ENCODE results near the gene HS3ST5. TPM values are rescaled to one million over a fixed set of nuclear protein-coding genes. Genes with fewer than 3 reads are reported as not detected.
A peak's percentile ranks its signal among the peaks of the same experiment; 100 is the strongest.

The HS3ST5 gene

GRCh38 chr6:114008331-114008730 is 334.5 kb downstream of the HS3ST5 start:
- no peak overlapping the region for H2AK5ac ChIP-seq (ENCODE audit: low read length, severe bottlenecking)
- no peak overlapping the region for H2AFZ ChIP-seq (ENCODE audit: low read depth, low read length)
- no peak overlapping the region for H3K18ac ChIP-seq (ENCODE audit: low read depth in 1 of 2, low read length in 2 of 2)
- peaks cover 1% of the 10 kb centered on the region for H3K79me1 ChIP-seq (replicated peaks; ENCODE audit: low read length, poor library complexity, severe bottlenecking)
- H3K4me3 ChIP-seq (ENCODE audit: insufficient read depth in 1 of 2, low read depth in 1 of 2, low read length in 2 of 2) = peak overlapping the region in 1 of 2 experiments; percentile 29
- no peak overlapping the region for H4K91ac ChIP-seq (ENCODE audit: low read length)
- H3K27ac ChIP-seq (ENCODE audit: low read length, poor library complexity, severe bottlenecking) = no peak overlapping the region
- no peak overlapping the region for H2BK120ac ChIP-seq (ENCODE audit: low read depth, low read length)
- H3K9ac ChIP-seq (ENCODE audit: low read length) = no peak overlapping the region
- no peaks in the 10 kb centered on the region for H3K9me3 ChIP-seq (ENCODE audit: control insufficient read depth, low read length)
- 25% methylated on average over 3 of the region's 4 CpGs for WGBS
- DNase-seq = no peak
- H3K4me1 ChIP-seq (ENCODE audit: control insufficient read depth, insufficient read depth, low read depth, low read length) = no peaks in the 10 kb centered on the region
- H2BK12ac ChIP-seq (ENCODE audit: low read length in 2 of 2) = no peak overlapping the region
- H3K27me3 ChIP-seq (ENCODE audit: control insufficient read depth in 1 of 2, insufficient read depth in 1 of 2, low read length in 2 of 2) = no peaks in the 10 kb centered on the region
- H3K23ac ChIP-seq (ENCODE audit: low read length in 2 of 2) = no peak overlapping the region
- no peak overlapping the region for H3K4ac ChIP-seq (ENCODE audit: low read depth in 1 of 2, low read length in 2 of 2)
- peak overlapping the region; percentile 59 for H3K4me2 ChIP-seq (ENCODE audit: low read length, poor library complexity, severe bottlenecking)
- no peak overlapping the region for H4K8ac ChIP-seq (ENCODE audit: low read length)
- H3K14ac ChIP-seq (ENCODE audit: low read length in 2 of 2) = no peak overlapping the region
- no peak overlapping the region for H2BK15ac ChIP-seq (ENCODE audit: low read depth, poor library complexity, severe bottlenecking)
- no peaks in the 10 kb centered on the region for H3K36me3 ChIP-seq (ENCODE audit: control insufficient read depth in 1 of 2, insufficient read depth in 2 of 2, low read depth in 1 of 2, low read length in 2 of 2)
- no peak overlapping the region for H2BK5ac ChIP-seq (ENCODE audit: low read depth, low read length, poor library complexity, severe bottlenecking)

- peak overlapping the region; percentile 27 for H2AFZ ChIP-seq (ENCODE audit: low read depth, low read length)
- no peak overlapping the region for H3K4me2 ChIP-seq (ENCODE audit: low read length, poor library complexity, severe bottlenecking)
- no peak overlapping the region for H2BK15ac ChIP-seq (ENCODE audit: low read depth, poor library complexity, severe bottlenecking)
- 100% methylated on average over 2 of the region's 2 CpGs for WGBS
- no peak overlapping the region for H3K14ac ChIP-seq (ENCODE audit: low read length in 2 of 2)
- DNase-seq = no peak
- H2BK5ac ChIP-seq (ENCODE audit: low read depth, low read length, poor library complexity, severe bottlenecking) = no peak overlapping the region
- H3K9ac ChIP-seq (ENCODE audit: low read length) = no peak overlapping the region
- H3K79me1 ChIP-seq (replicated peaks; ENCODE audit: low read length, poor library complexity, severe bottlenecking) = peaks cover 1% of the 10 kb centered on the region
- no peak overlapping the region for H2BK120ac ChIP-seq (ENCODE audit: low read depth, low read length)
- H2BK12ac ChIP-seq (ENCODE audit: low read length in 2 of 2) = peak overlapping the region in 1 of 2 experiments; percentile 31
- H3K4me1 ChIP-seq (ENCODE audit: control insufficient read depth, insufficient read depth, low read depth, low read length) = no peaks in the 10 kb centered on the region
- H3K9me3 ChIP-seq (ENCODE audit: control insufficient read depth, low read length) = no peaks in the 10 kb centered on the region
- no peak overlapping the region for H3K23ac ChIP-seq (ENCODE audit: low read length in 2 of 2)
- H3K4me3 ChIP-seq (ENCODE audit: insufficient read depth in 1 of 2, low read depth in 1 of 2, low read length in 2 of 2) = no peak overlapping the region
- peak overlapping the region in 1 of 2 experiments; percentile 73 for H3K4ac ChIP-seq (ENCODE audit: low read depth in 1 of 2, low read length in 2 of 2)
- H3K36me3 ChIP-seq (ENCODE audit: control insufficient read depth in 1 of 2, insufficient read depth in 2 of 2, low read depth in 1 of 2, low read length in 2 of 2) = no peaks in the 10 kb centered on the region
- H3K18ac ChIP-seq (ENCODE audit: low read depth in 1 of 2, low read length in 2 of 2) = no peak overlapping the region
- peak overlapping the region; percentile 4 for H4K8ac ChIP-seq (ENCODE audit: low read length)
- peak overlapping the region; percentile 2 for H3K27ac ChIP-seq (ENCODE audit: low read length, poor library complexity, severe bottlenecking)
- peak overlapping the region; percentile 23 for H2AK5ac ChIP-seq (ENCODE audit: low read length, severe bottlenecking)
- H4K91ac ChIP-seq (ENCODE audit: low read length) = no peak overlapping the region
- no peaks in the 10 kb centered on the region for H3K27me3 ChIP-seq (ENCODE audit: control insufficient read depth in 1 of 2, insufficient read depth in 1 of 2, low read length in 2 of 2)
Observed at GRCh38 chr6:114007516-114007915, 335.3 kb downstream of the HS3ST5 start.

Small RNA genes lying within 50 kb of the gene (small RNA-seq; reads per million reads assigned to genes)
- not detected for gene RNA5SP213 (ENCODE audit: low read depth)
